GM18505 (cell line): Measurements from ENCODE around the gene WDR91.
A peak's percentile ranks its signal among the peaks of the same experiment; 100 is the strongest.
"Not testable (repeated sequence)": the region's sequence is repeated elsewhere in the genome, so short reads cannot be mapped to it uniquely, and the experiment has no call there.

Source experiments
- ATAC-seq: cut with Tn5 transposase; IDR thresholded peaks from one replicate; pipeline ENCODE4 v1.9.1; 2021; ENCODE audit not compliant: unreplicated experiment
- POLR2A ChIP-seq: IDR thresholded peaks from 4 replicates; pipeline ENCODE4 v1.6.1; 2011; ENCODE audit warnings: borderline replicate concordance; ENCODE audit not compliant: insufficient read depth, insufficient read length; ENCODE audit errors: extremely low read depth

The WDR91 gene

DNA sequence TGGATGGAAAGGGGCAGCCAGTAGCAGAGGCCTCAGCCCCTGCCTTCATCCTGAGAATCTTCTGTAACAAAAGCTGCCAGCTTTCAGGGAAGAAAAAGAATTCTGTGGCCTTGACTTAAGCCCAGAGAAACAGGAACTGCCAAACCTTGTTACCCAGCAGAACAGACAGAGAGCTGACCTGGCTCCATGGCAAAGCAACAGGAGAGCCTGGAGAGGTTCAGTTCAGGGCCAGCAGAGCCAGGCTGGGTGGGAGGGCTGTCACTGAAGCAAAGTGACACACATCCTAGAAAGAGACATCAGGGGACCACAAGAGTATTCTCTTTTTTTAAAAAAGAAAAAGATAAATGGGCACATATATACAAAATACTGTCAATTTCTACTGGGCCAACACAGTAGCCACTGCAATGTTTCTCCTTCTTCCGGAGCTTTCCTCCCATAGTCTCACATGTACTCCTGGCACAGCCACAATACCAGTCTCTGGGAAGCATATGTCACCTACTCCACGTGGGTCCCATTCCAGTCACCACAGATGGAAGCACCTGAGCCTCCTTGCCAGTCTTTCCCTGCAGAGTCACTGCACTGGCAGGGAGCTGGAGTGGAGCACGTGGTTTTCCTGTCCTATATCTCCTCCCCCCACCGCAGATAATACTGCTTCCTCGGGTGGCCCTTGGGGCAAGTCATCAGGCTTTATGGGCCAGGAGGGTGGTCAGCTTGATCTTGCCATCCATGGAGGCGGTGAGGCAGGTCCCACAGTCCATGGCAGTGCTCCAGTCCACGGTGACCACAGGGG, 25.7 kb downstream of the WDR91 start:
- no peak for TF ChIP-seq POLR2A

GRCh38 chr7:135184254-135184841, 27.0 kb downstream of the WDR91 start:
- no peak for TF ChIP-seq POLR2A
- no peak for ATAC-seq

More for the DNA sequence above, 25.7 kb downstream of the WDR91 start:
- no peak for ATAC-seq

- TF ChIP-seq POLR2A, result no peak
- no peak for ATAC-seq
These were observed 27.8 kb downstream of the WDR91 start for GRCh38 chr7:135183478-135183877.

DNA sequence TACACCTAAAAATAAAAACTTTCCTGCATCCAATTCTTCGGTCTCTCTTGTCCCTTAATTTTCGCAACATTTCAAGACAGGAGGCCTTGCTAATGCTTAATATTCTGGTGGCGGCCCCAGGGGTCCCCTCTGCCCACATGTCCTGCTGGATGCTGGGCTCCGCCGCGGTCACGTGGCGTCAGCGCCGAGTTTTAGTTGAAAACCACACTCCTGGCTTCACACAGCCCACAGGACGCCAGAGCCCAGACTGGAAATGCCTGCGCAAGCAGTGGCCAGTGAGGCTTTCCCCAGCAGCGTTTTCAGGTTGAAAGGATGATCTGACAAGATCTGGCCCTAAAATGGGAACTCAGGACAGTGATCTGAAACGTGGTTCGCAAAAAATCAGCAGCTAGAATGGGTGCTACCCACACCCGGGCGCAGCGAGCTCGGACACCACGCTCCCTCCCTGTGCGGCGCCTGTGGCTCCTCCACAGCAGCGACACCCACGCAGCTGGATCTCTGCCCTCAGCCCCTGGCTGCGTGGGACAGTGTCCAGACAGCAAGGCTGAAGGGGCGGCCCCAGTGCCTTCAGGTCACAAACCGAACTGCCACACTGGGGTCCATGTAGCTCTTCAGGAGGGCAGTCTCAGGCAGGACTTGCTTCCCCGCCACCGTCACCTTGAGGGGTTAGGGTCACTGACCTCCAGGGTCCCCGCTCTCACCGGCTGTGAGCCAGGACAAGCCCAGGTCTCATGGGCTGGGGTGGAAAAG, 29.2 kb downstream of the WDR91 start:
- peak; percentile 47 for TF ChIP-seq POLR2A
- no peak for ATAC-seq

DNA sequence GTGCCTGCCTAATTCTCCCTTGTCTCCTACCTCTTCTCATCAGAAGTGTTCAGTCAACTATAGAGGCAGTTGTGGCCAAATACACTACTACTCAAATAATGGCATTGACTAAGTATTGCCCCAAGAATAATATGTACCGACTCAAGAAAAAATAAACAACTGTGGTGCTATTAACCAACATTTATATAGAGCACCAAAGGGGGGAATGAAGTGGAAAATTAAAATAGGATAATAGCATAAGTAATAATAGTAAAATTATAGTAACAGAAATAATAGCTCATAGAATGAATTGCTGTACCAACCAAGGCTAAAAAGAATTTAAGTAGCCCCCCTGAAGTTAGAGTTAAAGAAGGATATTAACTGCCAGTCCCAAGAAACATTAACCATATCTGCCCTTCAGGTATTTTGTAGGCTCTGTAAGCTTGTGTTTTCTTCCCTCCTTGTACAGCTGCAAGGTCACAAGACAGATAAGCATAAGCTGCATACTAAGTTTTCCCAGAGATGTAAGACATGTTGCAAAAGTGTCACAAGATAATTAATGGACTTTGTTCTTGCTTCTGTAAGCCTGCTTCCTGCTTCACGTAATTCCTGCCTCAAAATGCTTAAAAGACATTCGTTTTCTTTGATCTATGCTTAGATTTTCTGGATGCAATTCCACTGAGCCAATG, 29.9 kb downstream of the WDR91 start:
- no peak for TF ChIP-seq POLR2A
- ATAC-seq, result no peak

GRCh38 chr7:135180122-135180521, 31.2 kb downstream of the WDR91 start:
- TF ChIP-seq POLR2A, result no peak
- ATAC-seq, result no peak

DNA sequence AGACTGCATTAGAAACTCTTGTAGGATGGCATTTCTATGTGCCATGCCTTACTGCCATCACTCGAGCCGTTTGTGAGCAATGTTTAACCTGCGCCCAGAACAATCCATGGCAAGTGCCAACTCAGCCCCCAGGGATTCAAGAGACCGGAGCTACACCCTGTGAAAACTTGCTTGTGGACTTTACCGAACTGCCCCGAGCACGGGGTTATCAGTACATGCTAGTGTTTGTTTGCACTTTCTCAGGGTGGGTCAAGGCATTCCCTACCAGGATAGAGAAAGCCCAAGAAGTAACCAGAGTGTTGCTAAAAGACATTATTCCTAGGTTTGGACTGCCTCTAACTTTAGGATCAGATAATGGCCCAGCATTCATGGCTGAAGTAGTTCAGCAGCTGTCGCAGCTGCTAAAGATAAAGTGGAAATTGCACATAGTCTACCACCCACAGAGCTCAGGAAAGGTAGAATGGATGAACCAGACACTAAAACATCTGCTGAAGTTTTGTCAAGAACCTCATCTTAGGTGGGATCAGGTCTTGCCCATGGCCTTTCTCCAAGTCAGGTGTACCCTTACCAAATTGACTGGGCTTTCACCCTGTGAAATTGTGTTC, 31.9 kb downstream of the WDR91 start:
- ATAC-seq, result no peak
- no peak for TF ChIP-seq POLR2A

DNA sequence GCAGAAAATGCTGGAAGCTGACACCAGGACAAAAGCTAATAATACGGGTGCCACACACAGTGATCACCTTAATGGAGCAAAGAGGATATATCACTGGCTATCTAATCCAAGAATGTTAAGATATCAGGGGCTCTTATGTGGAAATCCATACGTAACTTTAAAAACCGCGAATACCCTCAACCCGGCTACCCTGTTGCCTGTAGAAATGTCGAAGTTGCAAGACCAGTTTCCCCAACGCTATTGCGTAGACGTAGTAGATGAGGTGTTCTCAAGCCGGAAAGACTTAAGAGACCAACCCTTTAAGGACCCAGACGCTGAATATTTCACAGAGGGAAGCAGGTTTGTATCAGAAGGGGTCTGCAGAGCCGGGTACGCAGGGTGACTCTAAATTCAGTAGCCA, 33.0 kb downstream of the WDR91 start:
- no peak for ATAC-seq
- no peak for TF ChIP-seq POLR2A

- no peak for ATAC-seq
- no peak for TF ChIP-seq POLR2A
These were observed 34.2 kb downstream of the WDR91 start for GRCh38 chr7:135177028-135177696.

- TF ChIP-seq POLR2A, result no peak
- ATAC-seq, result no peak
These were observed 35.4 kb downstream of the WDR91 start for GRCh38 chr7:135175931-135176330.

- no peak for TF ChIP-seq POLR2A
- no peak for ATAC-seq
These were observed 36.4 kb downstream of the WDR91 start for GRCh38 chr7:135174941-135175340.

- not testable (repeated sequence) for ATAC-seq
These were observed 37.4 kb downstream of the WDR91 start for GRCh38 chr7:135173916-135174315.
